Measurements from ENCODE around the gene AUP1.
A peak's percentile ranks its signal among the peaks of the same experiment; 100 is the strongest.

The AUP1 gene

DNA sequence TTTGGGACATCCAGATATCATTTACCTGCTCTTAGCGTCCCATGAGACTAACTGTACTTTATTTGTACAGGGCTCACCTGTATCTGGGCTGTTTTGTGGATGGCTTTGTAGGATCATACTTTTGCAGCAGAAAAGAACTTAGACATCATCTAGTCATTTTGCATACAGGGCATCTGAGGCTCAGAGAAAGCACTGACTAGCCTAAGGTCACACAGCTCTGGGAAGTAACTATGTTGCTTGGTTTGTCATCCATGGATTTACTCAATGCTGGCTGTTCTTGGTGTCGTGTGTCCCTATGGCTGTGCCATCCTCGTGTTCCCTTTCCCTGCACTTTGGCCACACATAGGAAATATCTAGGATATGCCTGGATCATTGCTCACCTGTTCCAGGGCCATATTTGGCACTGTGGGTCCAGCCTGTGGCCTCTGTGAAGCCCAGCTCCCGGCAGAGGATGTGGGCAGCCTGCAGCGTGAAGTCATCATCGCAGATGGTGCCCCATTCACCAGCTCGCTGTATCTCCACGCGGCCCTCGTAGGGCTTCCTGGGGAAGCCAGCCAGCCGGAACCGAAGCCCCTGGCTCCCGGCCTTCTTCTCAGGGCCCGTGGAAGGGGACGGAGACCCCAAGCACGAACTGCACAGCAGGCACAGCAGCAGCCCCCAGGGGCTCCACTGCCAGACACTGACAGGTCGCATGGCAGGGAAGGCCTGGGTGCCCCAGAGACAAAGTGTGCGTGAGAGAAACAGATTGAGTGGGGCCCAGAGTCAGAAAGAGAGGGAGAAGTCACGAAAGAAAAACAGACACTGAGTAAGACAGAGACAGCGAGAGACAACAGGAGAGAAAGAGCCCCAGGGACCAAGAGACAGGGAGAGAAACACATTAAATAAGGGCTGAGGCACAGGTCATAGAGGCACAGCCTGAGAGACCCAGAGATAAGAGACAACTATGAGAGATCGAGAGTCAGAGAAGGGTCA, 22.7 kb upstream of the AUP1 start:
- TF ChIP-seq, protein P1, sequence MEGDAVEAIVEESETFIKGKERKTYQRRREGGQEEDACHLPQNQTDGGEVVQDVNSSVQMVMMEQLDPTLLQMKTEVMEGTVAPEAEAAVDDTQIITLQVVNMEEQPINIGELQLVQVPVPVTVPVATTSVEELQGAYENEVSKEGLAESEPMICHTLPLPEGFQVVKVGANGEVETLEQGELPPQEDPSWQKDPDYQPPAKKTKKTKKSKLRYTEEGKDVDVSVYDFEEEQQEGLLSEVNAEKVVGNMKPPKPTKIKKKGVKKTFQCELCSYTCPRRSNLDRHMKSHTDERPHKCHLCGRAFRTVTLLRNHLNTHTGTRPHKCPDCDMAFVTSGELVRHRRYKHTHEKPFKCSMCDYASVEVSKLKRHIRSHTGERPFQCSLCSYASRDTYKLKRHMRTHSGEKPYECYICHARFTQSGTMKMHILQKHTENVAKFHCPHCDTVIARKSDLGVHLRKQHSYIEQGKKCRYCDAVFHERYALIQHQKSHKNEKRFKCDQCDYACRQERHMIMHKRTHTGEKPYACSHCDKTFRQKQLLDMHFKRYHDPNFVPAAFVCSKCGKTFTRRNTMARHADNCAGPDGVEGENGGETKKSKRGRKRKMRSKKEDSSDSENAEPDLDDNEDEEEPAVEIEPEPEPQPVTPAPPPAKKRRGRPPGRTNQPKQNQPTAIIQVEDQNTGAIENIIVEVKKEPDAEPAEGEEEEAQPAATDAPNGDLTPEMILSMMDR (conservative IDR thresholded peaks at IDR 0.05; ENCODE audit: low read depth, low read length), result no peak
- no peak for DNase-seq (ENCODE audit: low read depth)
- H3K4me3 ChIP-seq (ENCODE audit: low read length), result no peak overlapping the region

DNA sequence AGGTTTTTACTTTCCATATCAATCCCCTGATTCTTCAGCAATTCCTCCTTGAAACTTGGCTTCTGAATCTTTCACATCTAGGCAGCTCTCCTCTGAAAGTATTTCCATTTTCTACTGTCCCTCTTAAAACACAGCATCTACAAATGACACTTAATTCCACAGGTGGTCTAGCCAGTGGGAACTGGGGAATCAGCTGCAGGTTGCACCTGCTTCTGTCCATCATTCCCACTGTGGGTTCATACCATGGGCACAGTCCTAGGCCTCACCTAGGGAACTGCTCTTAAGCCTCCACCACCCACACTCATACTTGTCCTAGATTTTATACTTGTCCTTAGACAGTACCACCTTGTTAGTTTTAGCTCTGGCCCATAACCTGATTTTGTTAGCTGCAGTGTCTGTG, 22.0 kb upstream of the AUP1 start:
- TF ChIP-seq, protein P1 (conservative IDR thresholded peaks at IDR 0.05; ENCODE audit: low read depth, low read length), result no peak
- DNase-seq (ENCODE audit: low read depth), result no peak
- H3K4me3 ChIP-seq (ENCODE audit: low read length), result no peak overlapping the region

DNA sequence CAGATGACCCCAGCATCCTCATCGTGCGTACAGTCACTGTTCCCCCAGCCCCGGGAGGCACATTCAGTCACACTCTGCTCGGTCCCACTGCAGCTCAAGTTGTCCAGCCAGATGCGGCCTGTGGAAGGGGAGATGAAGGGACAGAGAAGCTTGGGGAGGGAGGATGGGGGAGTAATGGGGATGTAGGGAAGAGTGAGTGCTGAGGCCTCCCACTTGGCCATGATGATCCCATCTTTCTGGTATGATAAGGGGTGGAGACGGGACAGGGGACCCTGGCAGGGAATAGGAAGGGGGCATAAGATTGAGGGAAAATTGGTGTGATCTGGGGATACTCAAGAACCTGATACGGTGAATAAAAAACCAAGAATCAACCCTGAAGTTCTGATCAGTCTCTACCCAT, 20.7 kb upstream of the AUP1 start:
- H3K4me3 ChIP-seq (ENCODE audit: low read length), result no peak overlapping the region
- no peak for DNase-seq (ENCODE audit: low read depth)
- TF ChIP-seq, protein P1 (conservative IDR thresholded peaks at IDR 0.05; ENCODE audit: low read depth, low read length), result no peak

DNA sequence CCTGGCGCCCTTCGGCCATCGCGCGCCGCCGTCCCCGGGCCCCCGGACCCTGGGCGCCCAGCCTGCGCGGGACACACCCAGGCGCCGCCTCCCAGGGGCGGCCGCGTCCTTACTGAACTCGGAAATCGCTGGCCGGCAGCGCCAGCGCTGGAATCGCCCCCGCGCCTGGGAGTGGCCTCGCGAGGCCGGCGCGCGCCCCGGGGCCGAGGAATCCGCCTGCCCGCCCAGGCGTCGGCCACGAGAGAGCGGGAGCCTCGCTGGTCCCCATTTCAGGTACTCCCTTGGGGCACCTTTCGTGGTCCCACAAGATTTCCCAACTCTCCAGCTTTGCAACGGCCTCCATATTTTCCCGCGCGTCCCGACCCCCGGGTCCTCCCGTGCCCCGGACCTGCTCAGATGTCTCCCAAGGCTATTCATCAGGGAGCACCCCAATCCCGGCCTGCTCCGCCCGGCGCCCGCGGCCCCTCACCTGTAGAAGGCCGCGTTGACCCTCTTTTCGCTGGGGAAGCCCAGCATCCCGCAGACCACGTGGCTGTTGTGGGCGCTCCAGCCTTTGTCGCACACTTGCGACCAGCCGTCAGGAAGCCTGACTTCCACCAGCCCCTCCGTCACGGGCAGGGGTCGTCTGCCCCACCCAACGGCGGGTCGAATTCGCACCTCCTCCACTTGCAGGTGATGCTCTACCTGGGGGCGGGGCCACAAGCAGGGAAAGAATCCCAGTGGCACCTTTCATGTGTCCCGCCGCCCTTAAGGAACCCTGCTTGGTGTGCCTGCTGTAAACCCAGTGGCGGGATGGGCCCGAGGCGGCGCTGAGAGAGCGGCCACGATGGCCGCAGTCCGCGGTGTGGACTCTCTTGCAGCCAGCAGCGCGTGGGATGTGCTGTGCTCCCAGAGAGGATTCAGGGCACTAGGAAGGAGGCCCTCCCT, 19.7 kb upstream of the AUP1 start:
- DNase-seq (ENCODE audit: low read depth), result no peak
- TF ChIP-seq, protein P1 (conservative IDR thresholded peaks at IDR 0.05; ENCODE audit: low read depth, low read length), result no peak
- H3K4me3 ChIP-seq (ENCODE audit: low read length), result peak overlapping the region; percentile 67

DNA sequence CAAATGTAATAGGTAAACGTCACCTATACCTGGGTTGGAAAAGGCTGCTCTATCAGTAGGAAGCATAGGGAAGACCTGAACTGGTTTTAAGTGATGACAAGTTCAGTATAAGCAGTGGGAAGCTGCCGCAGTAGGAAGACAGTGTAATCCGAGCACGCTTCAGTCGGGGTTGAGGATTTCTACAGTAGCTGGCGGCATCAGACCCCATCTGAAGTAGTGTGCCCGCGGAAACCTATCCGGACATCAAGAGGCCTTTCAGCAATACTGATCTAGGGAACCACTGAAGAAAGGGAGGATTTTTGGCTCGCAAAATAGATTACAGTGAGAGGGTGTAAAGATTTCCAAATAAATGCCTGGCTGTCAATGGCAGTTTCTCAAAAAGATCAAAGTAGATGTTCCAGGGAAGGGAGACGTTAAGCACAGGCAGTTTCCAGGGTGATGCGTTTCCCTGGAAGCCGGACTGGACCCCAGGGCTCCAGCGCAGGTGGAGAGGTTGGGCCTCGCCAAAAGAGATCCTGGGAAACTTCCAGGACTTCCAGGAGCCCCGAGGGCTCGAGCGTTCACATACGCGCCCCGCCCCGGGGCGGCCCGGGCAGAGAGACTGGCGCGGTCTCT, 18.9 kb upstream of the AUP1 start:
- TF ChIP-seq, protein P1 (conservative IDR thresholded peaks at IDR 0.05; ENCODE audit: low read depth, low read length), result no peak
- no peak for DNase-seq (ENCODE audit: low read depth)
- H3K4me3 ChIP-seq (ENCODE audit: low read length), result peak overlapping the region; percentile 67

DNA sequence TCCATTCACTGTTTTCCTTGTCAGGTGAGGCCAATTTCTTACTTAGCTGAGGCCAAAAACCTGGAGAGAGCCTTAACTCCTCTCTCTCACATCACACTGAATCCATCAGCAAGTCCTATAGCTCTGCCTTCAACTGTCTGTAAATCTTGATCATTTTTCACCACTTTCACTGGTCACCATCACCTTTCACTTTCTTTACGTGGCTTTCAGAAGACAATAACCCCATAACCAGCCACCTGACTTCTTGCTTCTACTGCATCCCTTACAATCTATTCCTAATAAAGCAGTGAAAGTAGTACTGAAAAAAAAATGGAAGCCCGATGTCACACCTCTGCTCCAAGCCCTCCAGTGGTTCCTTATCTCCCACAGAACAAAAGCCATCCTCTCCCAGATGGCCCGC, 16.5 kb upstream of the AUP1 start:
- no peak overlapping the region for H3K4me3 ChIP-seq (ENCODE audit: low read length)
- TF ChIP-seq, protein P1 (conservative IDR thresholded peaks at IDR 0.05; ENCODE audit: low read depth, low read length), result no peak
- DNase-seq (ENCODE audit: low read depth), result no peak
